Neural progenitor cell (in vitro differentiated cells): ENCODE data around the gene APLP1. TPM values are rescaled to one million over a fixed set of nuclear protein-coding genes. Genes with fewer than 3 reads are reported as not detected.

Experiments used
- DNase-seq: peaks from one replicate; pipeline ENCODE4 v3.0.0-alpha.2; 2016; ENCODE audit warnings: low spot score
- H2AFZ ChIP-seq: fragments of 200-600 bp; sonication (generic); replicated peaks from 2 replicates; pipeline ENCODE4 v1.6.1; 2016; ENCODE audit warnings: antibody characterized with exemption
- H3F3A ChIP-seq: fragments of 200-600 bp; sonication (generic); 2 replicates; pipeline ENCODE4 v1.6.1; 2016; ENCODE audit warnings: antibody characterized with exemption, low read depth
- H3K27ac ChIP-seq: fragments of 200-600 bp; sonication (generic); 2 replicates; pipeline ENCODE4 v1.5.1; 2016; ENCODE audit warnings: mild to moderate bottlenecking
- H3K27me3 ChIP-seq: fragments of 200-600 bp; sonication (generic); 2 replicates; pipeline ENCODE4 v1.6.1; 2016; ENCODE audit warnings: mild to moderate bottlenecking, moderate library complexity
- H3K36me3 ChIP-seq: fragments of 200-600 bp; sonication (generic); 2 replicates; pipeline ENCODE4 v1.5.1; 2016
- H3K4me1 ChIP-seq: fragments of 200-600 bp; sonication (generic); 2 replicates; pipeline ENCODE4 v1.6.1; 2016; ENCODE audit warnings: mixed run types
- H3K4me2 ChIP-seq: fragments of 200-600 bp; sonication (generic); 2 replicates; pipeline ENCODE4 v1.6.1; 2016
- H3K4me3 ChIP-seq: fragments of 200-600 bp; sonication (generic); 2 replicates; pipeline ENCODE4 v1.5.1; 2016
- H3K79me2 ChIP-seq: fragments of 200-600 bp; sonication (generic); 2 replicates; pipeline ENCODE4 v1.6.1; 2016; ENCODE audit warnings: low read depth
- H3K9ac ChIP-seq: fragments of 200-600 bp; sonication (generic); 2 replicates; pipeline ENCODE4 v1.6.1; 2016
- H3K9me3 ChIP-seq: fragments of 200-600 bp; sonication (generic); 2 replicates; pipeline ENCODE4 v1.5.1; 2016; ENCODE audit warnings: low read depth
- H4K20me1 ChIP-seq: fragments of 200-600 bp; sonication (generic); 2 replicates; pipeline ENCODE4 v1.6.1; 2016; ENCODE audit warnings: low read depth
- H3K27ac Mint-ChIP-seq: 3 replicates; pipeline ENCODE4 v1.8.0; 2021; ENCODE audit warnings: mixed read lengths
- H3K27me3 Mint-ChIP-seq: 2 replicates; pipeline ENCODE4 v1.8.0; 2022; ENCODE audit warnings: low read depth, mild to moderate bottlenecking, inconsistent platforms, moderate library complexity, mixed read lengths; ENCODE audit not compliant: insufficient read depth
- H3K36me3 Mint-ChIP-seq: 3 replicates; pipeline ENCODE4 v1.8.0; 2021; ENCODE audit warnings: mixed read lengths
- H3K4me1 Mint-ChIP-seq: 3 replicates; pipeline ENCODE4 v1.8.0; 2021; ENCODE audit warnings: mixed read lengths
- H3K4me3 Mint-ChIP-seq: 3 replicates; pipeline ENCODE4 v1.8.0; 2021; ENCODE audit warnings: mild to moderate bottlenecking, moderate library complexity, mixed read lengths
- H3K9me3 Mint-ChIP-seq: 3 replicates; pipeline ENCODE4 v1.8.0; 2020; ENCODE audit warnings: mixed read lengths
- CTCF ChIP-seq: fragments of 200-600 bp; sonication (generic); IDR thresholded peaks from 2 replicates; pipeline ENCODE4 v1.5.1; 2017; ENCODE audit warnings: antibody characterized with exemption, mild to moderate bottlenecking
- EZH2 ChIP-seq: fragments of 200-600 bp; sonication (generic); IDR thresholded peaks from 2 replicates; pipeline ENCODE4 v1.6.1; 2017; ENCODE audit warnings: antibody characterized with exemption, mild to moderate bottlenecking, moderate library complexity
- EZH2phosphoT487 ChIP-seq: fragments of 200-600 bp; sonication (generic); IDR thresholded peaks from 2 replicates; pipeline ENCODE4 v1.6.1; 2017; ENCODE audit warnings: antibody characterized with exemption
- total RNA-seq: library from RNA; depleted of rRNA; stranded (reverse); fragments of >200 nt; gene quantifications from 2 replicates; pipeline ENCODE4 v1.2.3, GENCODE V29; 2015; ENCODE audit warnings: low replicate concordance

APLP1 gene
- total RNA-seq, 1 donor from 2014 or later = 89.5 TPM

GRCh38 chr19:35903550-35904179 is 35.3 kb downstream of the APLP1 start:
- peak overlapping the region; percentile 37 for H3K4me3 ChIP-seq

DNA sequence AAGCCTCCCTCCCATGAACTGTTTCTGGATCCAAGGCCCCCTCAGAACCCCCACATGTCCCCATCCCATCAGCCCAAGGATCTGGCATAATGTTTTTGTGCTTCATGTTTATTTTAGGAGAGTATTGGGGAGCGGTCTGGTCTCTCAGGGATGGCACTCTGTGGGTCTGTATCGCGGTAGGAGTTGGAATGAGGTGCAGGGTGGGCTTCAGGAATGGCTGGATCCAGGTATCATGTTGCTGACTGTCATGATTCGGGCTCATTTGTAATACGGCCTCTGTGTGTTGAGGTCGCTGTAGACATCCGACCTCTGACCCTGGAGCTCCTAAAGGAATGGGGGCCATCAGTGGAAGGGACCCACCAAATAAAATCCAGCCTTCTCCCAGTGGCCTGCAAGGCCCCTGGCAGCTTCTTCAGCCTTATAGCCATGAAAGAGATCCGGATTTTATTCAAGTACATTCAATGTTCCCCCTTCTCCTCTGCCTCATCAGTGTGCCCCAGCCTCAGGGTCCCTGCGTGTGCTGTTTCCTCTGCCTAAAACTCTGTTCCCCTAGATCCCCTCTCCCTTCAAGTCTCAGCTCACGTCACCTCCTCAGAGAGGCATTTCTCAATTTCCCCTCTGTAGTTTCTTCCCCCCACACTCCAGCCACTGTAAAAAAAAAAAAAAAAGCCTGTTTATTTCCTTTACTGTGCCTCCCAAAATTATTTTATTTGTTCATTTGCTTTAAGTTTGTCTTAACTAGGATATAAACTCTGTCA is 36.1 kb downstream of the APLP1 start:
- peak overlapping the region; percentile 36 for H3K4me3 Mint-ChIP-seq

More at GRCh38 chr19:35903550-35904179, 35.3 kb downstream of the APLP1 start:
- no peak overlapping the region for H3K27ac Mint-ChIP-seq
- no peaks in the 10 kb centered on the region for H3K9me3 Mint-ChIP-seq
- H3K79me2 ChIP-seq = peaks cover 3% of the 10 kb centered on the region
- H2AFZ ChIP-seq = peak overlapping the region; percentile 78
- H3K4me2 ChIP-seq = peak overlapping the region; percentile 68
- no peaks in the 10 kb centered on the region for H3K9me3 ChIP-seq
- no peaks in the 10 kb centered on the region for H3K36me3 ChIP-seq
- TF ChIP-seq CTCF = no peak
- TF ChIP-seq EZH2 = no peak
- TF ChIP-seq EZH2phosphoT487 = no peak
- peak; percentile 69 for DNase-seq
- peak overlapping the region; percentile 69 for H3K4me3 Mint-ChIP-seq
- peaks cover 29% of the 10 kb centered on the region for H3K27me3 ChIP-seq
- H3K4me1 ChIP-seq = no peaks in the 10 kb centered on the region
- no peaks in the 10 kb centered on the region for H3K36me3 Mint-ChIP-seq
- no peaks in the 10 kb centered on the region for H4K20me1 ChIP-seq
- peaks cover 13% of the 10 kb centered on the region for H3F3A ChIP-seq
- no peak overlapping the region for H3K27ac ChIP-seq
- no peak overlapping the region for H3K9ac ChIP-seq
- peaks cover 21% of the 10 kb centered on the region for H3K27me3 Mint-ChIP-seq
- peaks cover 39% of the 10 kb centered on the region for H3K4me1 Mint-ChIP-seq

GRCh38 chr19:35905178-35905727 is 36.9 kb downstream of the APLP1 start:
- no peak overlapping the region for H3K4me3 ChIP-seq
- H3K36me3 ChIP-seq = no peaks in the 10 kb centered on the region
- TF ChIP-seq CTCF = no peak
- no peak for TF ChIP-seq EZH2phosphoT487
- TF ChIP-seq EZH2 = no peak
- H3K27me3 ChIP-seq = peaks cover 26% of the 10 kb centered on the region
- H3K36me3 Mint-ChIP-seq = no peaks in the 10 kb centered on the region
- H3K9me3 ChIP-seq = no peaks in the 10 kb centered on the region
- no peak overlapping the region for H3K27ac ChIP-seq
- no peak overlapping the region for H3K9ac ChIP-seq
- H3K4me3 Mint-ChIP-seq = no peak overlapping the region
- peaks cover 24% of the 10 kb centered on the region for H3K27me3 Mint-ChIP-seq
- peaks cover 41% of the 10 kb centered on the region for H3K4me1 Mint-ChIP-seq
- H3F3A ChIP-seq = peaks cover 13% of the 10 kb centered on the region
- no peaks in the 10 kb centered on the region for H3K9me3 Mint-ChIP-seq
- DNase-seq = no peak
- no peaks in the 10 kb centered on the region for H3K79me2 ChIP-seq
- no peak overlapping the region for H2AFZ ChIP-seq
- no peak overlapping the region for H3K4me2 ChIP-seq
- no peaks in the 10 kb centered on the region for H4K20me1 ChIP-seq
- H3K4me1 ChIP-seq = peaks cover 6% of the 10 kb centered on the region
- H3K27ac Mint-ChIP-seq = peak overlapping the region; percentile 50

More for the DNA sequence above, 36.1 kb downstream of the APLP1 start:
- TF ChIP-seq EZH2 (no peak), EZH2phosphoT487 (no peak), CTCF (no peak)
- Histone ChIP-seq H3F3A (peaks cover 13% of the 10 kb centered on the region), H3K79me2 (no peaks in the 10 kb centered on the region), H3K4me1 (peaks cover 3% of the 10 kb centered on the region), H3K36me3 (no peaks in the 10 kb centered on the region), H4K20me1 (no peaks in the 10 kb centered on the region), H3K9me3 (no peaks in the 10 kb centered on the region), H3K27ac (no peak overlapping the region), H2AFZ (no peak overlapping the region), H3K9ac (no peak overlapping the region), H3K4me3 (no peak overlapping the region), H3K4me2 (no peak overlapping the region), H3K27me3 (peaks cover 26% of the 10 kb centered on the region)
- peak overlapping the region; percentile 50 for H3K27ac Mint-ChIP-seq
- no peak for DNase-seq
- peaks cover 23% of the 10 kb centered on the region for H3K27me3 Mint-ChIP-seq
- peaks cover 41% of the 10 kb centered on the region for H3K4me1 Mint-ChIP-seq
- H3K36me3 Mint-ChIP-seq = no peaks in the 10 kb centered on the region
- no peaks in the 10 kb centered on the region for H3K9me3 Mint-ChIP-seq
